Caco-2 (cell line): Measurements from ENCODE around the gene PDLIM4. TPM values are rescaled to one million over a fixed set of nuclear protein-coding genes. Genes with fewer than 3 reads are reported as not detected.

Source experiments
- BruUV-seq: library from RNA; stranded (reverse); fragments of 400-500 nt; replicated peaks from 2 replicates; lab custom pipeline; 2021; lab: Mats Ljungman, UMichigan
- CTCF ChIA-PET: fragments of 300-600 bp; sonication (Branson Sonifier 250); formaldehyde crosslinking; loops from one replicate; lab custom pipeline; 2022; ENCODE audit warnings: antibody characterized with exemption; lab: Charles Lee
- POLR2A ChIA-PET: fragments of 300-600 bp; sonication (Branson Sonifier 250); formaldehyde crosslinking; loops from one replicate; lab custom pipeline; 2022; ENCODE audit warnings: antibody characterized with exemption; lab: Charles Lee
- DNase-seq, 2 experiments: peaks; one replicate each; pipeline versions ENCODE4 v3.0.0 to v3.0.0-alpha.2; 2020 to 2022
- H3K27me3 ChIP-seq: replicated peaks from 2 replicates; pipeline ENCODE4 v1.6.0; 2011; ENCODE audit warnings: low read length; ENCODE audit not compliant: control insufficient read depth, insufficient read depth
- H3K36me3 ChIP-seq: 2 replicates; pipeline ENCODE4 v1.5.1; 2011; ENCODE audit warnings: low read length; ENCODE audit not compliant: control insufficient read depth, insufficient read depth
- H3K4me1 ChIP-seq: fragments of 250-450 bp; sonication (Bioruptor Pico); 2 replicates; pipeline ENCODE4 v1.5.1; 2020; ENCODE audit warnings: mild to moderate bottlenecking
- H3K4me3 ChIP-seq: 2 replicates; pipeline ENCODE4 v1.5.1; 2011; ENCODE audit warnings: low read depth, mild to moderate bottlenecking, control low read depth, low read length
- H3K9me3 ChIP-seq: fragments of 250-450 bp; sonication (Bioruptor Pico); 2 replicates; pipeline ENCODE4 v1.5.1; 2020; ENCODE audit warnings: mild to moderate bottlenecking, moderate library complexity
- H3K27ac Mint-ChIP-seq: one replicate; pipeline ENCODE4 v1.8.0; 2022; ENCODE audit warnings: mixed read lengths; ENCODE audit not compliant: unreplicated experiment
- H3K27me3 Mint-ChIP-seq: one replicate; pipeline ENCODE4 v1.8.0; 2022; ENCODE audit warnings: mixed read lengths; ENCODE audit not compliant: insufficient read depth, unreplicated experiment
- H3K36me3 Mint-ChIP-seq: one replicate; pipeline ENCODE4 v1.8.0; 2022; ENCODE audit warnings: mild to moderate bottlenecking, mixed read lengths; ENCODE audit not compliant: insufficient read depth, unreplicated experiment
- H3K4me1 Mint-ChIP-seq: one replicate; pipeline ENCODE4 v1.8.0; 2022; ENCODE audit warnings: low read depth, mixed read lengths; ENCODE audit not compliant: unreplicated experiment
- H3K4me3 Mint-ChIP-seq: one replicate; pipeline ENCODE4 v1.8.0; 2022; ENCODE audit warnings: mild to moderate bottlenecking, moderate library complexity, mixed read lengths; ENCODE audit not compliant: unreplicated experiment
- H3K9me3 Mint-ChIP-seq: one replicate; pipeline ENCODE4 v1.8.0; 2022; ENCODE audit warnings: mixed read lengths; ENCODE audit not compliant: unreplicated experiment
- CTCF ChIP-seq, 2 experiments: fragments of 200-600 bp in 1 of 2; IDR thresholded peaks; 1 replicate in 1 of 2; 2 replicates in 1 of 2; pipeline versions ENCODE4 v1.5.1 to v1.8.0; 2011 to 2022; ENCODE audit warnings: antibody characterized with exemption in 1 of 2, control low read depth in 1 of 2, inconsistent platforms in 1 of 2, low read depth in 1 of 2, low read length in 1 of 2, mild to moderate bottlenecking in 1 of 2, moderate library complexity in 1 of 2; ENCODE audit not compliant: insufficient read depth in 1 of 2, severe bottlenecking in 1 of 2, unreplicated experiment in 1 of 2
- intact Hi-C: fragments of 100-400 bp; cut with micrococcal nuclease; formaldehyde crosslinking; loops from one replicate; pipeline ENCODE4 v1.10.0; 2022; ENCODE audit not compliant: unreplicated experiment
- total RNA-seq: library from RNA; stranded (reverse); gene quantifications from 2 replicates; pipeline ENCODE4 v1.2.3, GENCODE V29; 2022

Gene PDLIM4
- total RNA-seq, 1 experiment from 2014 or later: not detected

- no TSS peak for BruUV-seq
- intact Hi-C loops: no loop called here
- POLR2A ChIA-PET: no interaction called here
Observed at GRCh38 chr5:132213666-132214065, 43.8 kb upstream of the PDLIM4 start.

GRCh38 chr5:132214491-132214890, 43.0 kb upstream of the PDLIM4 start:
- no peaks in the 10 kb centered on the region for H3K9me3 ChIP-seq
- no peaks in the 10 kb centered on the region for H3K36me3 Mint-ChIP-seq
- DNase-seq: no peak
- TF ChIP-seq CTCF (IDR thresholded peaks at IDR 0.05; ENCODE audit: insufficient read depth in 1 of 2, low read depth in 1 of 2, low read length in 1 of 2, severe bottlenecking in 1 of 2, unreplicated experiment in 1 of 2): no peak
- H3K4me1 ChIP-seq: no peaks in the 10 kb centered on the region
- peaks cover 1% of the 10 kb centered on the region; the same call in 1 of the 2 replicates for H3K36me3 ChIP-seq
- no peaks in the 10 kb centered on the region for H3K27me3 ChIP-seq
- no peaks in the 10 kb centered on the region for H3K27me3 Mint-ChIP-seq
- no peak overlapping the region for H3K4me3 ChIP-seq
- BruUV-seq: no TSS peak
- ChIA-PET POLR2A (no interaction called here), CTCF (no interaction called here)
- no peak overlapping the region for H3K27ac Mint-ChIP-seq
- no peak overlapping the region for H3K4me3 Mint-ChIP-seq
- H3K9me3 Mint-ChIP-seq: no peaks in the 10 kb centered on the region
- H3K4me1 Mint-ChIP-seq: no peaks in the 10 kb centered on the region
- intact Hi-C loops: no loop called here

More at GRCh38 chr5:132213666-132214065, 43.8 kb upstream of the PDLIM4 start:
- Mint-ChIP-seq H3K9me3 (no peaks in the 10 kb centered on the region), H3K4me1 (no peaks in the 10 kb centered on the region), H3K36me3 (no peaks in the 10 kb centered on the region), H3K4me3 (no peak overlapping the region), H3K27ac (no peak overlapping the region), H3K27me3 (no peaks in the 10 kb centered on the region)
- no peak for DNase-seq
- CTCF ChIA-PET: no interaction called here
- Histone ChIP-seq H3K27me3 (no peaks in the 10 kb centered on the region), H3K36me3 (peaks cover 1% of the 10 kb centered on the region; the same call in 1 of the 2 replicates), H3K9me3 (no peaks in the 10 kb centered on the region), H3K4me3 (no peak overlapping the region), H3K4me1 (no peaks in the 10 kb centered on the region)
- TF ChIP-seq CTCF (IDR thresholded peaks at IDR 0.05; ENCODE audit: insufficient read depth in 1 of 2, low read depth in 1 of 2, low read length in 1 of 2, severe bottlenecking in 1 of 2, unreplicated experiment in 1 of 2): no peak

- Histone ChIP-seq H3K4me3 (no peak overlapping the region), H3K4me1 (no peaks in the 10 kb centered on the region), H3K27me3 (no peaks in the 10 kb centered on the region), H3K36me3 (peaks cover 1% of the 10 kb centered on the region; the same call in 1 of the 2 replicates), H3K9me3 (no peaks in the 10 kb centered on the region)
- BruUV-seq: no TSS peak
- H3K4me3 Mint-ChIP-seq: no peak overlapping the region
- intact Hi-C loops: no loop called here
- CTCF ChIA-PET: no interaction called here
- no peaks in the 10 kb centered on the region for H3K36me3 Mint-ChIP-seq
- no peak overlapping the region for H3K27ac Mint-ChIP-seq
- H3K27me3 Mint-ChIP-seq: no peaks in the 10 kb centered on the region
- TF ChIP-seq CTCF (IDR thresholded peaks at IDR 0.05; ENCODE audit: insufficient read depth in 1 of 2, low read depth in 1 of 2, low read length in 1 of 2, severe bottlenecking in 1 of 2, unreplicated experiment in 1 of 2): no peak
- POLR2A ChIA-PET: no interaction called here
- no peak for DNase-seq
- H3K4me1 Mint-ChIP-seq: no peaks in the 10 kb centered on the region
- no peaks in the 10 kb centered on the region for H3K9me3 Mint-ChIP-seq
Observed at GRCh38 chr5:132215329-132215728, 42.2 kb upstream of the PDLIM4 start.
